T-helper 9 cell (primary cell): ENCODE results near the gene ZFR.
"Not testable (repeated sequence)": the region's sequence is repeated elsewhere in the genome, so short reads cannot be mapped to it uniquely, and the experiment has no call there.

Experiments used
- DNase-seq: peaks from one replicate; pipeline ENCODE4 v3.0.0-alpha.2; 2020

The ZFR gene

DNA sequence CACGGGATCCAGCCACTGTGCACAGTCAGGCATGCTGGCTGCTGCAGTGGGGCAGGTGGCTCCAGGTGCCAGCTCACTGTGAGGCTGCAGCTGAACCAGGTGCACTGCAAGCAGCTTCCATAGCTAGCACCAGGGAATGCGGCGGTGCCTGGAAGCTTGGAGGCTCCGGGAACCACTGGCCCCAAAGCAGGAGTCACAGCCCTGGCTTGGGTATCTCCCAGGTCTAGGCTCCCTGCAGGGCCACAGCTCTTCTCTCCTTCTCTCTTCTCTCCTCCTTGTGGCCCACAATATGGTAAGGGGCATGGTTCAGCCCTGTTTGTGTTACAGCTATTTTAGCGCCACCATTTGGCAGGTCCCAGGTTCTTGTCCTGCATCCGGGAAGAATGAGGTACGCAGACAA is 125.1 kb downstream of the ZFR start:
- no peak for DNase-seq

GRCh38 chr5:32317041-32317440 is 127.5 kb downstream of the ZFR start:
- DNase-seq, result no peak

GRCh38 chr5:32315221-32316014 is 129.1 kb downstream of the ZFR start:
- DNase-seq, result no peak

- no peak for DNase-seq
Observed at GRCh38 chr5:32314658-32315057, 129.9 kb downstream of the ZFR start.

DNA sequence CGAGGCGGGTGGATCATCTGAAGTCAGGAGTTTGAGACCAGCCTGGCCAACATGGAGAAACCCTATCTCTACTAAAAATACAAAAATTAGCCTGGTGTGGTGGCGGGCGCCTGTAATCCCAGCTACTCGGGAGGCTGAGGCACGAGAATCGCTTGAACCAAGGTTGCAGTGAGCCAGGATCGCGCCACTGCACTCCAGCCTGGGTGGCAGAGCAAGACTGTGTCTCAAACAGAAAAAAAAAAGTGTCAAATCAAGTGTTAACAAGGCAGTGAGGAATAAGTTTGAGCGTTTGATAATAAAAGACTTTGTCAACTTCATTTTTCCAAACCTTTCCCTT is 130.4 kb downstream of the ZFR start:
- not testable (repeated sequence) for DNase-seq

- peak; percentile 99 for DNase-seq
Observed at GRCh38 chr5:32312595-32313332, 131.8 kb downstream of the ZFR start, which contains the start of gene MTMR12. Gene MTMR12 (minus strand): TSS chr5:32312939. CDS start chr5:32312838, 101 bp downstream.

- peak; percentile 26 for DNase-seq
Observed at GRCh38 chr5:32312197-32312594, 132.3 kb downstream of the ZFR start.

- DNase-seq, result no peak
Observed at GRCh38 chr5:32311404-32312196, 132.9 kb downstream of the ZFR start.

GRCh38 chr5:32309761-32310160 is 134.8 kb downstream of the ZFR start:
- DNase-seq, result no peak

DNA sequence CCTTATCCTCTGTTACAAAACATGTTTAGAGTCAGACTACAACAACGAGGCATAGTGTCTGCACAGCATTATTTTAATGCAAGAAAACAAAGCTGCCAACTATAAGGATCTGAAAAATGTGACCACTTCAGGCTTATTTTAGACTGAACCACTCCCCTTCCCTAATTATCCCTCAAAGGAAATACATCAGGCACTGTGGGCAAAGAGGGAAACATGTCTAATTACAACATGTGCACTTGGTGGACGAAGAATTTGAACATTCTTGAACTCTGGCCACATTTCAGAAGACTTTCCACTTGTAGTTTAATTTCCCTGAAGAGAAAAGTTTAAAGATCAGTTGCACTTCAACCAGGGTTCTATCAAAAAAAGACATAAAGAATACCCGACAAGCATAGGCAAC is 135.6 kb downstream of the ZFR start:
- DNase-seq, result no peak

GRCh38 chr5:32307769-32308194 is 136.8 kb downstream of the ZFR start:
- no peak for DNase-seq

DNA sequence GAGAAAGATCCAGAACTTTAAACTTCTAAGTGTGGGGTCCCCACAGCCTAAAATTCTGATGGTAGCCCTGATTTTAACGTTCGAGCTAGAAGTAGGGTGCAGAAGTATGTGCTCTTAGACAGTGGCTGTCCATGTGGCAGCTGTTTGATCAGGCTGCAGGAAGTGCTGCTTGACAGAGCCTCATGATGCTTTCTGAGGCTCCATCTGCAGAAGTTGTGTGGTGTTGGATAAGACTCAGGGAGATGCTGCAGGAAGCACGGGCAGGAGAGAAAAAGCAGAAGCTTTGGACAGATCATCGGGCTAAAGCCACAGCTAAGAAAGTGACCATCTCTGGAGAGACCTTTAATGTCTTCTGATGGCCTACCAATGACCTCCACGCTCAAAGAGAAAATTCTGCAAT is 139.9 kb downstream of the ZFR start:
- DNase-seq, result no peak
